HG02870 (cell line): ENCODE results near the gene ERFL.

Source experiments
- ATAC-seq: cut with Tn5 transposase; IDR thresholded peaks from one replicate; pipeline ENCODE4 v1.9.1; 2021; ENCODE audit warnings: mild to moderate bottlenecking, moderate library complexity; ENCODE audit not compliant: unreplicated experiment

The ERFL gene

DNA sequence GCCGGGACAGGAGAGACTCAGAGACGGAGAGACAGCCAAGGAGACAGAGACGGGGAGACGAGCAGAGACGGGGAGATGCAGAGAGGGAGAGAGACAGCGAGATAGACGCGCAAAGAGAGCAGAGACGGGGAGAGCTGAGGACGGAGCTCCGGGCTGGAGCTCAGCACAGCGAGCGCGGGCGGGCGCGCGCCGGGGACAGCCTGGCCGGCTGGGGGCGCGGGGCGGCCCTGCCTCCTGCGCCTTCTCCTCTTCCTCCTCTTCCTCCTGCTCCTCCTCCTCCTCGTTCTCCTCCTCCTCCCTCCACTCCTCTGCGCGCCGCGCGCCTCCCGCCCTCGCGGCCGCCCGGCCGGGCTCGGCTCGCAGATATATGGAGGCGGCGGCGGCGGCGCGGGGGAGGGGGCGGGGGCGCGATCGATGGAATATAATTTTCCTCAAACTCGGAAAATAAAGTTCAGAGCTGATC, at the start of gene ERFL:
ERFL (minus strand) TSS at position 229 of the 463 bp plus-strand sequence. CDS start 15,530 bp downstream, outside the sequence.
- ATAC-seq: no peak

- ATAC-seq: no peak
Measured at GRCh38 chr19:41977916-41978315, 49.7 kb upstream of the ERFL start.

- no peak for ATAC-seq
Measured at GRCh38 chr19:41974652-41975051, 46.4 kb upstream of the ERFL start.

GRCh38 chr19:41971363-41971762, 43.1 kb upstream of the ERFL start:
- no peak for ATAC-seq

- no peak for ATAC-seq
Measured at GRCh38 chr19:41969772-41970458, 41.7 kb upstream of the ERFL start.

DNA sequence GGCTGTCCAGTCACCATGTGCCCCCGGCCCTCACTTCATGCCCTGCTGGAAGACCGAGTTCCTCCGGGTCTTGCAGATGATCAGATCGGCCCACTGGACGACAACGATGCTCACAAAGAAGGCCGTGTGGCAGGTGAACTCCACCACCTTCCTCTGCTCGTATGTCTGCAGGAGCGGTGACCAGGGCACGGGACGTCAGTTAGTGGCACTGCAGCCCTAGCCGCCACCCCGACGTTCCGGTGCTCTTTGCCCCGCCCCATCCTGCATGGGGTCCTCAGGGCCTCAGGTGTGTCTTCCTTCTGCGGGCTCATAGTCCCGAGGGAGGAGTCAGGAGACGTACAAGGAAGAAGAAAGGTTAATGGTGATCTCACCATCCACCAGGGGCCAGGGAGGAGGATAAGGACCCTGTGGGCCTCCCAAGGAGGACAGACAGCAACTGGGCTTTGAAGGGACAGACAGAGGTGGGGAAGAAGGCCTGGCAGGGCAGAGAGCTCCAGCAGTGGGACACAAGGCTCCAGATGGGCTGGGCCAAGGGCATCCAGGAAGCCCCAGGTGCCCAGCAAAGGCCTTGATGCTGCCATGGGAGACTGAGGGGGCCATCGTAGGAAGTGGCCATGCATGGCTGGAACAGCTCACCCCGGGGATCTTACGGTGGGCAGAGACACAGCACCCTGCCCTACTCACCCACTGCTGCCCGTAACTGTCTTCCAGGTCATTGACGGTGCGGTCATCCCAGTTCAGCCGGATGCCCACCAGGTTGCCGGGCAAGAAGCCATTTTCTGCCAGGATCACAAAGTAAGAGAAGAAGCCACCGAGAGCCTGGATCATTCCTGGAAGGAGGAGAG, 40.7 kb upstream of the ERFL start:
- no peak for ATAC-seq

DNA sequence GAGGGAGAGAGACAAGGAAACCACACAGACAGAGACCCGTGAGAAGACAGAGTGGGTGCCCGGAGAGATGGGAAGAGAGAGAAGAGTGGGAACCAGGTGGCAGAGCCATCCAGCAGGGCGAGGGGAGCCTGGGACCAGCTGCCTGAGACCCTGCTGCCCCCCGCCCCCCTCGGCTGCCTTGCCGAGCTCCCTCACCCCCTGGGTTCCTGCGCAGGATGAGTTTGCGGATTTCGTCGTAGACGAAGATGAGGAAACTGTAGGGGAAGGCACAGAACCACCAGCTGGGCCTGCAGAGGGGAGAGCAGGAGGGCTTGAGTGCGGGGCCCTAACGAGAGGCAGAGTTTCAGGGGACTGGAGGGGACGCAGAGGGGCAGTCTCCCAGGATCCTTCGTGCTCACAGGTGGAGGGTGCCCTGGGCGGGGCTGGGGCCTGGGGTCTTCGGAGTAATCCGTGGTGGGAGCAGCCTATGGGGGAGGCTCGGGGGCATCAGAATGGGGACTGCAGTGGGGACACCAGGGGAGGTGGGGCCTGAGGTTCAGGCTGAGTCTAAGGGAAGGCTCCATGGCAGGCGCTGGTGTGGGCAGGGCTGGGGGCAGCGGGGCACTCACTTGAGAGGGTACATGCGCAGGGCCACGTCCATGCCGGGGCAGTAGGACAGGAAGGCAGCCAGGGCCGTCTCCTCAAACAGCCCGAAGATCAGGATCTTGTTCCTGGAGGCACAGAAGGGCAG, 39.0 kb upstream of the ERFL start:
- no peak for ATAC-seq

GRCh38 chr19:41965106-41965505, 36.9 kb upstream of the ERFL start:
- no peak for ATAC-seq

- ATAC-seq: no peak
Measured at GRCh38 chr19:41960973-41961372, 32.7 kb upstream of the ERFL start.

- peak; percentile 91 for ATAC-seq
Measured at GRCh38 chr19:41959056-41960053, 31.1 kb upstream of the ERFL start, which contains the start of gene RABAC1. TSS of gene RABAC1 (minus strand) at chr19:41959321. CDS start at chr19:41959292, 29 bp downstream.

DNA sequence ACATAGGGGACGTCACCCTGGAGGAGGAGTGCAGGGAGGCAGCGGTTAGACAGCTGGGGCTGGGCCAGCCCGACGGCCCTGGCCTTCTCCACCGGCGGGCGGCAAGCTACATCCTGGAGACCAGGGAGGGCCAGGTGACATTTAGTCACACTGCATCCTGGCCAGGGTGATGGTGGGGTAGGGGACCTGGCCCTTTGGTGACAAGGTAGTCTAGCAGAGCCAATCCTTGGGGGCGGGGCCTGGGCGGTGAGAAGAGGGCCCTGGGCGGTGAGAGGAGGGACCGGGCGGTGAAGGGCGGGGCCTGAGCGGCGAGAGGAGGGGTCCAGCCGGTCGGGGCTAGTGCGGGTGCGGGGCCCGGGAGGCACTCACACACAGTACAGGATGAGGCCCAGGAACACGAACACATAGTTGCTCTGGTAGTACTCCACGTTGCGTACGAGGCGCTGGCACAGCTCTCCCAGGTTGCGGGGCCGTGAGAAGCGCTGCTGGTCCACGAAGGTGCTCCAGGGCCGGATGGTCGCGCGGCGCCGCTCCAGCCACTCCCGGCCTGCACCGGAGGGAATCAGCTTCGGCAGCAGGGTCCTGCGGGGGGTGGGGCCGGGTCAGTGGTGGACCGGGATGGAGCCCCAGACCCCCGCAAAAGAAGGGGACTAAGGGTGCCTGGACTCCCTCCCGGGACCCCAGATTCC, 30.3 kb upstream of the ERFL start:
- ATAC-seq: no peak

GRCh38 chr19:41957838-41958366, 29.7 kb upstream of the ERFL start:
- ATAC-seq: peak; percentile 38

DNA sequence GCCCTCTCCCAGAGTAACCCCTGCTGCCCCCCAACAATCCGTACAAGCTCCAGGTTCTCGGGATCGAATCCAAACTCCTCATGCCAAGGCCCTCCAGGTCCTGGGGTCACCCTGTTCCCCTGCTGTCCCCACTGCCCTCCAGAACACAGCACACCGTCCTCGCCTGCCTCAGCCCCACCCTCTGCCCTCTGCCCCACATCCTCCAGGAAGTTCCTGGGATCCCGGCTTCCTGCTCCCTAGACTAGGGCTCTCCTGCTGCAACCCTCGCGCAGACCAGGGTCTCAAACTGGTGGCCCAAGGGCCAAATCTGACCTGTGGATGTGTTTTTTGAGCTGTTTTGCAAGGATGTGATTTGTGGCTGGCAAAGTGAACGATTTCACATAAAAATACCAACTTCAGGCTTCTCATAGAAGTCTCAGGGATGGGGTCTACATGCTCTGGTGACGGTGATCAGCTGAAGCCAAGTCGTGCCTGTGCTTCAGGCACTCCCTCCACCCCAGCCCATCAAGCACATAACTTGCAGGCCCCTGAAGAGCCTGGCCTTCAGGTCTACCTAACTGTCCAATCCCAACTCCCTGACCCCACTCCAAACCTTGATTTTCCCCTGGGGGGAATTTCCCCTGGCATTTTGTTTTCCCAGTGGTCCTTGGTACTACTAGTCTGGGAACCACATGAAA, 29.1 kb upstream of the ERFL start:
- no peak for ATAC-seq

- no peak for ATAC-seq
Measured at GRCh38 chr19:41956621-41957020, 28.4 kb upstream of the ERFL start.

DNA sequence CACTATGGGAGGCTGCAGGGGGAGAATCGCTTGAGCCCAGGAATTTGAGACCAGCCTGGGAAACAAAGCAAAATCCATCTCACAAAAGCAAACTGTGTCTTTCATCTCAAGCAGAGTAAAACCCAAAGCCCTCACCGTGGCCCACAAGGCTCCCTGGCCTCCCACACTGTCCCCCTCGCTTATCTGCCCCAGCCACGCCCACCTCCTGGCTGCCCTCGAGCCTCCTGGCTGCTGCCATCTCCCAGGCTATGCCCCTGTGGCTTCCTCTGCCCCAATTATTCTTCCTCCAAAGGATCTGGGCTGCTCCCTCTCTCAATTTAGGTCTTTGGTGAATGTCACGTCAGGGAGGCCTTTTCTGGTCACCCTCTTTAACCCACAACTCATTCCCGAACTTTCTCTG, 27.3 kb upstream of the ERFL start:
- no peak for ATAC-seq

GRCh38 chr19:41951686-41952172, 23.5 kb upstream of the ERFL start:
- no peak for ATAC-seq

GRCh38 chr19:41947091-41947490, 18.8 kb upstream of the ERFL start:
- ATAC-seq: no peak

DNA sequence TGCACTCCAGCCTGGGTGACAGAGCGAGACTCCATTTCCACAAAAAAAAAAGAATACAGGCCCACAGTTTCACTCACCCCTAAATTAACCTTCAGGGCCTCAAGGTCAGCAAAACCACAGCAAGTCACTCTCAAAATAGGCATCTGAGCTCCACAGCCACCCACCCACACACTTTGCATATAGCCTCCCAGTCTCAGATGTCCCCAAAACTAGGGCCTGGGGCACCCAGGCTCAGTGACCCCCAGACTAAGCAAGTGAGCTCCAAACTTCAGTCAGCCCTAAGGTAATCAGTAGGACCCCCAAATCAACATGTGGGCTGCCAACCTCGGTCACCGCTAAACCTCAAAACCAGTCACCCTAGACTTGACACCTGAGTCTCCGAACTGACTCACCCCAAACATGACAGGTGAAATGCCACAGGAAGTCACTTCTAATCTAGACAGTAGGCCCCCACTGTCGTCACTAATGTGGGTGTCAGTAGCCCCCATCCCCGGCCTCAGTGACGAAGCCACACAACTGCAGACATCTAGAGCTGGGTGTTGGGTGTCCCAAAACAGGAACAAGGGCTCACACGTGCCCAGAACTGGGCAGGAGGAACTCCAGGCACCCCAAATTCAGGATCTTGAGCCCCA, 17.0 kb upstream of the ERFL start:
- peak; percentile 67 for ATAC-seq
